SK-N-SH (cell line): ENCODE data around the gene C13orf46. TPM values are rescaled to one million over a fixed set of nuclear protein-coding genes. Genes with fewer than 3 reads are reported as not detected.
A peak's percentile ranks its signal among the peaks of the same experiment; 100 is the strongest.

Experiments used
- CTCF ChIA-PET: fragments of 300-600, 350-600 bp; formaldehyde crosslinking; extraction: SDS; loops from one replicate; lab custom pipeline; 2021; lab: Yijun Ruan, JAX
- POLR2A ChIA-PET: fragments of 350-600 bp; sonication (Branson Sonifier 250); formaldehyde crosslinking; extraction: SDS; loops from one replicate; lab custom pipeline; 2020; ENCODE audit warnings: antibody characterized with exemption, inconsistent platforms; lab: Yijun Ruan, JAX
- DNase-seq: peaks from one replicate; pipeline ENCODE4 v3.0.0; 2012
- H2AFZ ChIP-seq: fragments of 200-600 bp; sonication (generic); 2 replicates; pipeline ENCODE4 v1.8.1; 2016; ENCODE audit warnings: antibody characterized with exemption, mild to moderate bottlenecking, low read depth
- H3F3A ChIP-seq: fragments of 200-600 bp; sonication (generic); replicated peaks from 2 replicates; pipeline ENCODE3; 2016; ENCODE audit warnings: antibody characterized with exemption, mild to moderate bottlenecking; ENCODE audit not compliant: insufficient read depth
- H3K27ac ChIP-seq, 2 experiments: fragments of 200-500 bp in 1 of 2; fragments of 200-600 bp in 1 of 2; sonication (Bioruptor generic) in 1 of 2; sonication (generic), shearing (Covaris generic) in 1 of 2; 2 replicates each; pipeline versions ENCODE4 v1.5.1 to v1.6.1; 2014 to 2016; ENCODE audit warnings: low read depth in 2 of 2, inconsistent platforms in 1 of 2, low read length in 1 of 2, mild to moderate bottlenecking in 1 of 2, mixed read lengths in 1 of 2
- H3K27me3 ChIP-seq: fragments of 200-600 bp; sonication (generic), shearing (Covaris generic); 2 replicates; pipeline ENCODE4 v1.6.1; 2016; ENCODE audit warnings: mixed run types; ENCODE audit not compliant: insufficient read depth
- H3K36me3 ChIP-seq, 2 experiments: fragments of 200-500 bp in 1 of 2; fragments of 200-600 bp in 1 of 2; sonication (Bioruptor generic) in 1 of 2; sonication (generic) in 1 of 2; replicated peaks in 1 of 2; 2 replicates each; pipeline versions ENCODE3 to v1.5.1; 2014 to 2016; ENCODE audit warnings: low read length in 1 of 2, mild to moderate bottlenecking in 1 of 2; ENCODE audit not compliant: insufficient read depth in 2 of 2, control insufficient read depth in 1 of 2
- H3K4me1 ChIP-seq, 2 experiments: fragments of 200-500 bp in 1 of 2; fragments of 200-600 bp in 1 of 2; sonication (Bioruptor generic) in 1 of 2; sonication (generic), shearing (Covaris generic) in 1 of 2; 2 replicates each; pipeline versions ENCODE4 v1.5.1 to v1.6.1; 2014 to 2016; ENCODE audit warnings: low read depth in 1 of 2, low read length in 1 of 2, mixed run types in 1 of 2; ENCODE audit not compliant: insufficient read depth in 2 of 2, control insufficient read depth in 1 of 2
- H3K4me2 ChIP-seq: fragments of 200-600 bp; sonication (generic), shearing (Covaris generic); 2 replicates; pipeline ENCODE4 v1.6.1; 2017; ENCODE audit warnings: mixed run types
- H3K4me3 ChIP-seq, 2 experiments: fragments of 200-500 bp in 1 of 2; fragments of 200-600 bp in 1 of 2; sonication (Bioruptor generic) in 1 of 2; sonication (generic), shearing (Covaris generic) in 1 of 2; 2 replicates each; pipeline versions ENCODE4 v1.5.1 to v1.8.1; 2014 to 2016; ENCODE audit warnings: low read depth in 2 of 2, inconsistent platforms in 1 of 2, low read length in 1 of 2, mild to moderate bottlenecking in 1 of 2, mixed read lengths in 1 of 2, moderate library complexity in 1 of 2
- H3K79me2 ChIP-seq: fragments of 200-600 bp; sonication (generic); 2 replicates; pipeline ENCODE4 v1.8.1; 2017; ENCODE audit warnings: mild to moderate bottlenecking; ENCODE audit not compliant: insufficient read depth
- H3K9ac ChIP-seq: fragments of 200-600 bp; sonication (generic); 2 replicates; pipeline ENCODE4 v1.6.1; 2017; ENCODE audit warnings: mixed run types
- H3K9me2 ChIP-seq: fragments of 200-600 bp; sonication (generic); 2 replicates; pipeline ENCODE4 v1.6.1; 2017; ENCODE audit warnings: mixed run types
- H3K9me3 ChIP-seq: fragments of 200-600 bp; sonication (generic); 2 replicates; pipeline ENCODE4 v1.6.1; 2017; ENCODE audit warnings: mixed run types, mild to moderate bottlenecking, moderate library complexity
- H4K20me1 ChIP-seq: fragments of 200-600 bp; sonication (generic); 2 replicates; pipeline ENCODE4 v1.6.1; 2017; ENCODE audit warnings: mild to moderate bottlenecking, mixed run types; ENCODE audit not compliant: insufficient read depth
- CHD2 ChIP-seq: fragments of 150-350 bp; IDR thresholded peaks from 2 replicates; pipeline ENCODE4 v1.6.1; 2018; ENCODE audit warnings: low read length; ENCODE audit not compliant: partially characterized antibody
- FOXJ3 ChIP-seq: sonication (generic); formaldehyde crosslinking; IDR thresholded peaks from 2 replicates; pipeline ENCODE4 v1.5.1; 2020; ENCODE audit warnings: mild to moderate bottlenecking, missing genetic modification reagents
- FOXM1 ChIP-seq: IDR thresholded peaks from 2 replicates; pipeline ENCODE4 v1.4.0; 2012; ENCODE audit warnings: low read depth, mild to moderate bottlenecking
- JUND ChIP-seq: IDR thresholded peaks from 2 replicates; pipeline ENCODE4 v1.4.0; 2012
- MXI1 ChIP-seq: IDR thresholded peaks from 2 replicates; pipeline ENCODE4 v1.6.1; 2012; ENCODE audit warnings: mild to moderate bottlenecking, low read depth, low read length, improper control_type of control experiment
- NFIC ChIP-seq: IDR thresholded peaks from 2 replicates; pipeline ENCODE4 v1.4.0; 2012; ENCODE audit warnings: borderline replicate concordance
- NRF1 ChIP-seq: IDR thresholded peaks from 2 replicates; pipeline ENCODE4 v1.6.1; 2012; ENCODE audit warnings: low read depth, mild to moderate bottlenecking, low read length
- POLR2AphosphoS5 ChIP-seq: IDR thresholded peaks from 2 replicates; pipeline ENCODE4 v1.6.1; 2012; ENCODE audit warnings: low read depth, low read length
- RAD21 ChIP-seq: IDR thresholded peaks from 2 replicates; pipeline ENCODE4 v1.6.1; 2012; ENCODE audit warnings: mild to moderate bottlenecking, low read length
- RXRA ChIP-seq: IDR thresholded peaks from 2 replicates; pipeline ENCODE4 v1.4.0; 2012; ENCODE audit warnings: low read depth, mild to moderate bottlenecking, borderline replicate concordance
- SIN3A ChIP-seq: IDR thresholded peaks from 2 replicates; pipeline ENCODE4 v1.6.1; 2012; ENCODE audit warnings: low read depth, mild to moderate bottlenecking, low read length, moderate library complexity, borderline replicate concordance
- WGBS: methylation state at CpG from one replicate; pipeline ENCODE4 v1.1.6; 2017; ENCODE audit warnings: low lambda C conversion rate; 5-methylcytosine and 5-hydroxymethylcytosine counted together
- polyA plus RNA-seq, 3 experiments: library from polyadenylated mRNA; depleted of rRNA; stranded (reverse); fragments of >200 nt; gene quantifications; 2 replicates each; pipeline ENCODE4 v1.2.3, GENCODE V29; 2012
- TF ChIP-seq, protein P1 (sequence below): IDR thresholded peaks from 2 replicates; pipeline ENCODE4 v1.6.1; 2012; ENCODE audit warnings: mild to moderate bottlenecking, low read depth, low read length, moderate library complexity
- TF ChIP-seq, protein P2 (sequence below): IDR thresholded peaks from 2 replicates; pipeline ENCODE4 v1.4.0; 2012; ENCODE audit warnings: low read depth, borderline replicate concordance

The C13orf46 gene
- polyA plus RNA-seq, 1 of the 3 experiments (the other 2 are of a cell fraction) = 1.7 TPM

DNA sequence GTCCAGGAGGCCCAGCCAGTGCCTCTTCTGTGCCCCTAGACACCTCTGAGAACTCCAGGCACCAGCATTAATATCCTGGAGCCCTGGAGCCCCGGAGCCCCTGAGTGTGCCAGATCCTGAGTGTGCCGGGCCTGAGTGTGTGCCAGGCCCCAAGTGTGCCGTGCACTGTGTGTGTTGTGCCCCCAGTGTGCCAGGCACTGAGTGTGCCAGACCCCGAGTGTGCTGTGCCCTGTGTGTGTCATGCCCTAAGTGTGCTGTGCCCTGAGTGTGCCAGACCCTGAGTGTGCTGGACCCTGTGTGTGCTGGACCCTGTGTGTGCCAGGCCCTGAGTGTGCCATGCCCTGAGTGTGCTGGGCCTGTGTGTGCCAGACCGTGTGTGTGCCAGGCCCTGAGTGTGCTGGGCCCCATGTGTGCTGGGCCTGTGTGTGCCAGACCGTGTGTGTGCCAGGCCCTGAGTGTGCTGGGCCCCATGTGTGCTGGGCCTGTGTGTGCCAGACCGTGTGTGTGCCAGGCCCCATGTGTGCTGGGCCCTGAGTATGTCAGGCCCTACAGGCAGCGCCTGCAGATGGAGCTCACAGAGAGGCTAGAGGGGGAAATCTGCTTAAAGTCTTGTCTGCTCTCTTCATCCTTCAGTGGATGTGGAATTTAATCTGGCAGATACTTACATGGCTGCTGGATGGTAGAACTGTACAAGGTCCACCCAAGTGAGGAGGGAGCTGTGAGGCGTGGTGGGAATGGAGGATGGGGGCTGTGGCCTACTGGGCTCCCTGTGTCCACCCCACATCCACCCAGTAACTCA, 53.9 kb downstream of the C13orf46 start:
- CTCF ChIA-PET = no interaction called here
- H3K27ac ChIP-seq = no peak overlapping the region

DNA sequence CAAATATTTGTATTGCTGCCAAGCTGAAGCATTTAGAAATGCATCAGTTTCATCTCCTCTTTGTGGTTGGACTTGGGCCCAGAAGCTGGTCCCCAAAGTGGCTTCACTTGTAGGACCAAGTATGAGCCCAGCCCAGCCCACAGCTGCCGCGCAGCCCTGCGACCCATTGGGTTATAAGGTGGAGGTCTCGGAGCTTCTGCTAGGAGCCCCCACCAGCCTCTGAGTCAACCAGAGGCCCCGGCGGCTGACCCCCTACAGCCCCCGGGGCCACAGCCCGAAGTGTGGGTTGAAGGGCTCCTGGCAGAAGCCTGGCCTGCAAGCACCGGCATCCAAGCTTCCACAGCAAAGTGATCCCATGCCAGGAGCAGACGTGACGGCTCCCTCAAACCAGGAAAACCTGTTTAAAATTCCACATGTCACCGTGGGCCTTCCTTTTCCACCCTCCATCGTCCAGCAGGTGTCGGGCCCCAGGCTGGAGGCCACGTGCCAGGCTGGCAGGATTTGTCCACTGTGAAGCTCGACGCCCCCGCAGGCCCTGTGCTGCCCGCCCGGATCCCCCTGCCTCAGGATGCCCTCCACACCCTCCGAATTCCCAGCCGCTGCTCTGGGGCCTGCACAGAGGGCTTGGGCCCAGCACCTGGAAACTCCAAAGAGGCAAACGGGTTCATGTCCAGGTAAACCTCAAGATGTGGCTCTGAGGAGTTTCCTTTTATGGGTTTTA, 54.7 kb downstream of the C13orf46 start:
- no peaks in the 10 kb centered on the region for H3K9me3 ChIP-seq

More for the DNA sequence above, 53.9 kb downstream of the C13orf46 start:
- POLR2A ChIA-PET = no interaction called here
- Histone ChIP-seq H3K9me2 (no peaks in the 10 kb centered on the region), H3K4me2 (no peak overlapping the region), H2AFZ (no peak overlapping the region), H3K27me3 (no peaks in the 10 kb centered on the region), H3K36me3 (no peaks in the 10 kb centered on the region), H3K9me3 (no peaks in the 10 kb centered on the region), H3F3A (no peaks in the 10 kb centered on the region), H3K4me3 (no peak overlapping the region), H3K9ac (no peak overlapping the region), H4K20me1 (no peaks in the 10 kb centered on the region), H3K4me1 (peaks cover 0 to 2% of the 10 kb centered on the region in 2 experiments; a peak in 1 of 4 replicates), H3K79me2 (no peaks in the 10 kb centered on the region)
- DNase-seq = no peak
- 68% methylated on average over 4 of the region's 9 CpGs for WGBS
- TF ChIP-seq RAD21 (0 out of 2 replicates have a peak, but pooled peaks have one; percentile 11), NFIC (no peak)

DNA sequence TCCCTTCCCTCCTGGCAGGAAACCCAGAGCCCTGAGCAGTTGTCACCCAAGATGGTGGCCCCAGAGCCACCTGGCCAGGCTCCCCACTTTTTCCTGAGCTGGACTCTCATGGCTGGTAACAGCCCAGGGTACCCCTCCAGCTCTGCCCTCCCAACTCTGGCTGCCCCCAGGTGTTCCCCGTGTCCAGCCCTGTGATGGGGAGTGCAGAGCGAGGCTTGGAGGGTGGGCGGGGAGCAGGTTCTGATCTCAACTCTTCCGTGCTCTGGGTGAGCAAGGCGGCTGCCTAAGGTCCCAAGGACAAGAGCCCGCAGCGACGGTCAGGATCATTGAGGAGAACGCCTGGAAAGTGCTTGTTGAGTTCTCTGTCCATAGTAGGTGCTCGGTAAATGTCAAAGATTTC, 55.3 kb downstream of the C13orf46 start:
- ChIA-PET CTCF (no interaction called here), POLR2A (no interaction called here)
- no peaks in the 10 kb centered on the region for H3K9me2 ChIP-seq
- H3K27ac ChIP-seq = no peak overlapping the region
- no peaks in the 10 kb centered on the region for H3F3A ChIP-seq
- H4K20me1 ChIP-seq = no peaks in the 10 kb centered on the region
- DNase-seq = no peak
- H3K4me2 ChIP-seq = no peak overlapping the region
- H3K9ac ChIP-seq = no peak overlapping the region
- no peak overlapping the region for H3K4me3 ChIP-seq
- TF ChIP-seq JUND = no peak
- TF ChIP-seq NFIC = no peak
- TF ChIP-seq, protein P1, sequence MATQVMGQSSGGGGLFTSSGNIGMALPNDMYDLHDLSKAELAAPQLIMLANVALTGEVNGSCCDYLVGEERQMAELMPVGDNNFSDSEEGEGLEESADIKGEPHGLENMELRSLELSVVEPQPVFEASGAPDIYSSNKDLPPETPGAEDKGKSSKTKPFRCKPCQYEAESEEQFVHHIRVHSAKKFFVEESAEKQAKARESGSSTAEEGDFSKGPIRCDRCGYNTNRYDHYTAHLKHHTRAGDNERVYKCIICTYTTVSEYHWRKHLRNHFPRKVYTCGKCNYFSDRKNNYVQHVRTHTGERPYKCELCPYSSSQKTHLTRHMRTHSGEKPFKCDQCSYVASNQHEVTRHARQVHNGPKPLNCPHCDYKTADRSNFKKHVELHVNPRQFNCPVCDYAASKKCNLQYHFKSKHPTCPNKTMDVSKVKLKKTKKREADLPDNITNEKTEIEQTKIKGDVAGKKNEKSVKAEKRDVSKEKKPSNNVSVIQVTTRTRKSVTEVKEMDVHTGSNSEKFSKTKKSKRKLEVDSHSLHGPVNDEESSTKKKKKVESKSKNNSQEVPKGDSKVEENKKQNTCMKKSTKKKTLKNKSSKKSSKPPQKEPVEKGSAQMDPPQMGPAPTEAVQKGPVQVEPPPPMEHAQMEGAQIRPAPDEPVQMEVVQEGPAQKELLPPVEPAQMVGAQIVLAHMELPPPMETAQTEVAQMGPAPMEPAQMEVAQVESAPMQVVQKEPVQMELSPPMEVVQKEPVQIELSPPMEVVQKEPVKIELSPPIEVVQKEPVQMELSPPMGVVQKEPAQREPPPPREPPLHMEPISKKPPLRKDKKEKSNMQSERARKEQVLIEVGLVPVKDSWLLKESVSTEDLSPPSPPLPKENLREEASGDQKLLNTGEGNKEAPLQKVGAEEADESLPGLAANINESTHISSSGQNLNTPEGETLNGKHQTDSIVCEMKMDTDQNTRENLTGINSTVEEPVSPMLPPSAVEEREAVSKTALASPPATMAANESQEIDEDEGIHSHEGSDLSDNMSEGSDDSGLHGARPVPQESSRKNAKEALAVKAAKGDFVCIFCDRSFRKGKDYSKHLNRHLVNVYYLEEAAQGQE = no peak
- TF ChIP-seq MXI1 = no peak
- no peak for TF ChIP-seq FOXM1
- TF ChIP-seq, protein P2, sequence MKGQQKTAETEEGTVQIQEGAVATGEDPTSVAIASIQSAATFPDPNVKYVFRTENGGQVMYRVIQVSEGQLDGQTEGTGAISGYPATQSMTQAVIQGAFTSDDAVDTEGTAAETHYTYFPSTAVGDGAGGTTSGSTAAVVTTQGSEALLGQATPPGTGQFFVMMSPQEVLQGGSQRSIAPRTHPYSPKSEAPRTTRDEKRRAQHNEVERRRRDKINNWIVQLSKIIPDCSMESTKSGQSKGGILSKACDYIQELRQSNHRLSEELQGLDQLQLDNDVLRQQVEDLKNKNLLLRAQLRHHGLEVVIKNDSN = no peak
- TF ChIP-seq POLR2AphosphoS5 = no peak
- no peak for TF ChIP-seq RAD21
- TF ChIP-seq SIN3A = no peak
- no peak for TF ChIP-seq NRF1
- TF ChIP-seq RXRA = no peak
- TF ChIP-seq CHD2 = no peak
- TF ChIP-seq, all 33 proteins: peak for 0
- H3K27me3 ChIP-seq = no peaks in the 10 kb centered on the region
- H3K36me3 ChIP-seq = no peaks in the 10 kb centered on the region
- no peaks in the 10 kb centered on the region for H3K9me3 ChIP-seq
- H3K79me2 ChIP-seq = no peaks in the 10 kb centered on the region
- no peak overlapping the region for H2AFZ ChIP-seq
- peaks cover 0 to 2% of the 10 kb centered on the region in 2 experiments; a peak in 1 of 4 replicates for H3K4me1 ChIP-seq
- WGBS = 88% methylated on average over 10 of the region's 10 CpGs

More for the DNA sequence above, 54.7 kb downstream of the C13orf46 start:
- Histone ChIP-seq H3K4me2 (no peak overlapping the region), H3K79me2 (no peaks in the 10 kb centered on the region), H3K4me1 (peaks cover 0 to 2% of the 10 kb centered on the region in 2 experiments; a peak in 1 of 4 replicates), H3K9me2 (no peaks in the 10 kb centered on the region), H3F3A (no peaks in the 10 kb centered on the region), H3K27ac (no peak overlapping the region), H3K9ac (no peak overlapping the region), H4K20me1 (no peaks in the 10 kb centered on the region), H2AFZ (no peak overlapping the region), H3K27me3 (no peaks in the 10 kb centered on the region), H3K36me3 (no peaks in the 10 kb centered on the region), H3K4me3 (no peak overlapping the region)
- 94% methylated on average over 14 of the region's 23 CpGs for whole genome bisulfite sequencing
- TF ChIP-seq JUND = no peak
- no peak for TF ChIP-seq FOXJ3 (CRISPR knock-in tag)
- TF ChIP-seq, protein P2 = no peak
- ChIA-PET CTCF (no interaction called here), POLR2A (no interaction called here)
- no peak for DNase-seq
